Measurements from ENCODE around the gene APC.
"Not testable (repeated sequence)": the region's sequence is repeated elsewhere in the genome, so short reads cannot be mapped to it uniquely, and the experiment has no call there.

The APC gene

DNA sequence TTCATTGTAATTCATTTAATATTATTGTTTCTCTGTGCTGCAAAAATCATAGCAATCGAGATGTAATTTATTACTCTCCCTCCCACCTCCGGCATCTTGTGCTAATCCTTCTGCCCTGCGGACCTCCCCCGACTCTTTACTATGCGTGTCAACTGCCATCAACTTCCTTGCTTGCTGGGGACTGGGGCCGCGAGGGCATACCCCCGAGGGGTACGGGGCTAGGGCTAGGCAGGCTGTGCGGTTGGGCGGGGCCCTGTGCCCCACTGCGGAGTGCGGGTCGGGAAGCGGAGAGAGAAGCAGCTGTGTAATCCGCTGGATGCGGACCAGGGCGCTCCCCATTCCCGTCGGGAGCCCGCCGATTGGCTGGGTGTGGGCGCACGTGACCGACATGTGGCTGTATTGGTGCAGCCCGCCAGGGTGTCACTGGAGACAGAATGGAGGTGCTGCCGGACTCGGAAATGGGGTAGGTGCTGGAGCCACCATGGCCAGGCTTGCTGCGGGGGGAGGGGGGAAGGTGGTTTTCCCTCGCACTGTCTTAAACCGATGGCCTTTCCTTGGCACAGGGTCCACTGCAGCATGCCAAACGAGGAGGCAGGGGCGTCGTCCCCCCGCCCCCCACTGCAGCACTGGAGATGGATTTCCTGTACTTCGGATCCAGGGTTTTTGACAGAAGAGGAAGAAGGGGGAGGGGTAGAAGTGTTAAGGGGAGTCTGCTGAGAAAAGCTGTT is at the start of gene APC:
Gene APC, plus strand, starts transcription at position 423 of the 728 bp plus-strand sequence. CDS start 17,006 bp downstream, outside the sequence.
- DNase-seq: peak; percentile 26 to 71

DNA sequence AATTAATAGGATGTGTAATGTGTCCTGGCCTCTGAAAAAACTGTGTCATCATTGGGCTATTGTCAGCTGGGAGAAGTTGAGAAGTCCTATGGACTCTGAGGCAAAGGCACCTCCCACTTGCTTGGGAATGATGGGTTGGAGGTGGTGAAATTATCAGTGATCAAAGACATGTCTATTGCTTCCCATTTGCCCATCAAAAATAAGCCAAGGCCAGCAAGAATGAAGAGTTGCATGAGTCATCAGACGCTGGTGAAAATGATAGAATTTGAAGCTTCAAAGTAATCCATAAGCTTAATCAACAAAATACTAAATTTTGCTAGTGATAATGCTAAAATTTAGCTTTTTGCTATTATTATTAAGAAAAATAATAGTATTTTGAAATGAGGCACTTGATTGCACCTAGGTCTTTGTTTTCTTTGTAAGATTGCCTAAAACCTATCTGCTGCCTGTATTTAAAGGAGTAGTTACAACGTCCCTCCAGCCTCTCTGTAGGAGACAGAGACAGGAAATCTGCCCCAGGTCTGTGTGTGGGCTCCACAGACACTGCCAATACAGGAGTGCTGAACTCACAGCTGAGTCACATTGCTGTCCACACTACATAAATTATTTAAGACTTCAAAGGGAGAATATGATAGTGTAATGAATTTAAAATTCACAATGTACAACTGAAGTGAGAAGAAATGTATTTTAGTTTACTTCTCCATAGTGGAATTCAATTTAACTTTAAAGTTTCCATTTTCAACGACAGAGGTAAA is 48.4 kb upstream of the APC start:
- no peak for DNase-seq

DNA sequence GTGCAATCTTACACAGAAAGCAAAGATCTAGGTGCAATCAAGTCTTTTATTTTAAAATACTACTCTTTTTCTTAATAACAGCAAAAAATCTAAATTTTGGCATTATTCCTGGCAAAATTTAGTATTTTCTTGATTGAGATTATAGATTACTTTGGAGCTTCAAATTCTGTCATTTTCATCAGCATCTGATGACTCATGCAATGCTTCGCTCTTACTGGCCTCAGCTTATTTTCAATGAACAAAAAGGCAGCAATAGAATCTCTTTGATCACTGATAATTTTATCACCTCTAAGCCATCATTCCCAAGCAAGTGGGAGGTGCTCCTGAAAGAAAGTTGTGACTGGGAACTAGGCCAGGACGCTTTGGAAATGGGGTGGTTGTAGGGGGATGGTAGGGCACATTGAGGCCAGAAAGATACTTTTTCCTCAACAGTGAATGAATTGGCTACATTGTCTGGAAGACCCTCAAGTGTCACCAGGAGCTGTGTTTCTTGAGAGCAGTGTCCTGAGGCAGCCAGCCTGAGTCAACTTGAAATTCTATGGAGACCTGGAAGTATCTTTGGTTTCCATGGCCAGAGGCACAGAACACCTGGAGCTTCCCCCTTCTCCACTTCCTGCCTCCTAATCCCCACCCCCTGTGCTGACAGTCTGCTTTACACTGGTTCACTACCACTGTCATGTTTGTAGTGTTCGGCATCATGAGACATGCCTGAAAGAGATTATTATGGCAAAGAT is 46.9 kb upstream of the APC start:
- DNase-seq: no peak

DNA sequence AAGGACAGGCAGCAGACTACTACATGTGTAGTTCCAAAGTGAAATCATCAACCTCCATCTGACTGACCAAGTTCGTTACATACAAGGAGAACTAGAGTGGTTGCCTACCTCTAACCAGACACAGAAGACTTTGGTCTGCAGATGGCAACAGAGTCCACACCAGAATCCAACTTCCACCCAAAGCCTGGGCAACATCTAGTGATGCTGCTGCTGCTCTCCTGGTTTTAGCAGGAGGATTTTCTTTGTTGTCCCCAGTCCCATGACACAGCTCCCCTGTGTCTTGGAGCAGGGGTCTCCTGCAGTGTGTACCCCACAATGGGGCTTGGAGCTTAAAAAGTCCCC is 46.4 kb upstream of the APC start:
- no peak for DNase-seq

DNA sequence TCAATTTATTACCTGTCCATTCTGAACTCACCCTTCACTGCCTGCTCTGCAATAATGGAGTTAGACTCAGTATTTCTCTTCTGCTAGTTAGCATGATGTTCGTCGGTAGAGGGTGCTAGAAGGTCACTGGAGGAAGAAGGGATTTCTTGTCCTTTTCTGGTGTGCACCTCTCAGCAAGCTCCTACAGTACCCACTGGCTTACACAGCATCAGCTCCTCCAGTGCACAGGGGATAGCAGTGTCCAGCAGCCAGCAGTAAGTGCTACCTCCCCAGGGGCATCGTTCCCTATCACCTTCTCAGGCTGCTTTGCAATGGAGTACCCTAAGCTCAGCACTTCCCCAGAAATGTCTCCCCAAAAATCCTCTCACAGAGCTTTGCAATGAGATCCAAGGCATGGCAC is 45.9 kb upstream of the APC start:
- DNase-seq: peak in 1 of 2 donors; percentile 53

DNA sequence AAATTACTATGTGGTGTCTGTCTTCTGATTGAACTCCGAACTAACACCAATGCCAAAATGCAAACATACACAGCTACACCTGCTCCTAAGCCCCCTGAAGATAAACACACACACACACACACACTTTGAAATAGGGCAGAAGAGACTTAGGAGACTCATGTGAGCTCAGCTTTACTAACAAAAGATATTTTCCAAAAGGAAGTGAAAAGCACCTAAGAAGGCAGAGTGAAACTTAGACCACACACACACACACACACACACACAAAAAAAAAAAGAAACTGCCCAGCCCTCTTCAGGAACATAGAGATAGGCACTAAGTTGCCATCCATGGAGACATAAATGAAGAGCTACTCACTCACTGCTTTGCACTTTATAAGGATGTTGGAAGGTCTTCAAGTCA is 45.2 kb upstream of the APC start:
- no peak for DNase-seq

DNA sequence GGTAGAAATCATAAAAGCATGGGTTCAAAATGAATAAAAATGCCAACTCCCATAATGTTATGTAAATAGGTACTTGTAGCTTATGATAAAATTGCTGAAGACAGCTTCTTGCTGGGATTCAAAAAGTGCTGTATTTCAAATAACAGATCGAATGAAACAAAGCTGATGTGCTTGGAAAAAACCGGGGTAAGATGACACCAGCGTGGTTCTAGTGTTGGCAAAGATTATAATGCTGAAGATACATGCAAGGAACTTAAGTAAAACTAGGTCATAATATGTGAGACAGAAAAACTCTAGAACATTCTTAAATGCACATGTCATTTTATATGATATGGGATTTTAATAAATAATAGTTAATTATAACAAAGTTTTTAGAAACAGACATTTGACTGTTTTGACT is 44.4 kb upstream of the APC start:
- no peak for DNase-seq

DNA sequence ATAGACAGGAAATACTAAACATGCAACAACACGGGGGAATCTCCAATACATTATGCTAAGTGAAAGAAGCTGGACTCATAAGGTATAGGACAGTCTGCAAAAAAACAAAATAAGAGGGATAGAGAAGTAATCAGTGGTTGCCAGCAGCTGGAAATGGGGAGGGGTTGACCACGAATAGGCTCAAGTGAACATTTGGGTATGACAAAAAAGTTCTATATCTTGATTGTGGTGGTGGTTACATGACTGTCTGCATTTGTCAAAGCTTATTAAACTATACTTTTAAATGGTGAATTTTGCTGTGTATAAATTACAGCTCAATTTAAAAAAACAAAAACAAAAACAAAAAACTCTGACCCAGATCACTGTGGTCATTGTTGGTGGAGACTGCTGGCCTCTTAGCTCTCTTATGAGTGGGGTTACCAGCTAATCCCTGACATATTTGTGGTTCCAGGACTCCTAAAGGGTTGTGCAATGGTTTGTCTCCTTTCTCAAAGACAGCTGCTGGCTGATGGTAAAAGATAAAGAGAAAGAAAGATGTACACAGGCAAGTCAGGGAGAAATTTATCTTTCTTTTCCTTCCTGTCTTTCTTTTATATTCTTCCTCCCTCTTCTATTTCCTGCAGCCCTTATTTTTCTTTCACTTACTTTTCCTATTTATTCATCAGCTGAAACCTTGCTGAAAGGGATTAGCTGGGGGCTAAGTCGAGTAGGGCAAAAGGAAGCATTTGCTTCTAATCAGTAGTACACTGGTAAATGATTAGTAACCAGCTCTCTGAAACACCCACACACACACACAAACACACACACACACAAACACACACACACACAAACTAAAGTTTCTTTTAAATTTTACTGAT is 42.6 kb upstream of the APC start:
- DNase-seq: no peak

DNA sequence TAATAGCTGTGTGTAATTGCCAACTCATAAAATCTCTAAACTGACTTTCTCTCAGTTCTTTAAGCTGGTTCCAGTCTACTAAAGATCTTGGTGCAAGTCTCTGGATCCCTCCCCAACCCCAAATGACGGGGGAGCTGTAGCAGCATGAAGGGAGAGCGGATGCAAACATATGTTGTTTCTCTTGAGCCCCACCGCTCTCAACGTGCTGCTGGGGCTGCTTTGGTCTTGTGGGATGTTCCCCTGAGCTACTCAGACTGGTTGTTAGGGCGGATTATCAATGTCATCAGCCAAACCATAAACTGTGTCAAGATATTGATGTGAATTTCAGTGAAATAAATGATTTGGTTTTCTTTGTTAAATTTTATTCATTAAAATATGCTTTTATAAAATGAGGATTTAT is 40.9 kb upstream of the APC start:
- DNase-seq: no peak

DNA sequence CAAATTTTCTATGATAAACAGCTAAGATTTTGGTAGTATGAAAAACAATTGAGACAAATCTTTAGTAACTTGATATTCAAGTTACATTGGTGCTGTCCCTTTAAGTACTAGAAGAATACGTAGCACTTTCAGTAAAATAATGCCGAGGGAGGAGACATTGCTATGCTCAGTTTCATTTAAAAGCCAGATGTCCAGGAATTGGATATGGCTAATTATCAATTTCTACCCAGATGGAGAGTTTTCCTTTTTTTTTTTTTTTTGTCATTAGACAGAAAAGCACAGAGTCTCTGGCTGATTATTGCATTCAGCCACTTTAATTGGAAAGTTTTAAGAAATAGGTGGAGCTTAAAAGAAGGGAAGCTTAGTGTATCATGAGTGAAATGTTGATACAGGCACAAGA is 40.4 kb upstream of the APC start:
- no peak for DNase-seq

DNA sequence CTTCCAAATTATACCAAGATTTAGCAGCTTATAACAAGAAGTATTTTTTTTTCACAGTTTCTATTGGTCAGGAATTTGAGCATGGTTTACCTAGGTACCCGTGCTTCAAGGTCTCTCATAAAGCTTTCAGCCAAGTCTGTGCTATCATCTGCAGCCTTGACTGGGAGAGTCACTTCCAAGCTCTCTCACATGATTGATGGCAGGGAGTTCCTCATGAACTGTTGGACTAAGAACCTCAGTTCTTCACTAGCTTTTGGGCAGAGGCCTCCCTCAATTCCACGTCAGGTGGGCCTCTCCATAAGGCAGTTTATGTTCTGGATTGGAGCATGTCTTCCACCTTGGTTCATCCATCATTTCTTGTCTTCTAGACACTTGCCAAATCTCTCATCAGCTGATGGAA is 39.9 kb upstream of the APC start:
- DNase-seq: no peak

DNA sequence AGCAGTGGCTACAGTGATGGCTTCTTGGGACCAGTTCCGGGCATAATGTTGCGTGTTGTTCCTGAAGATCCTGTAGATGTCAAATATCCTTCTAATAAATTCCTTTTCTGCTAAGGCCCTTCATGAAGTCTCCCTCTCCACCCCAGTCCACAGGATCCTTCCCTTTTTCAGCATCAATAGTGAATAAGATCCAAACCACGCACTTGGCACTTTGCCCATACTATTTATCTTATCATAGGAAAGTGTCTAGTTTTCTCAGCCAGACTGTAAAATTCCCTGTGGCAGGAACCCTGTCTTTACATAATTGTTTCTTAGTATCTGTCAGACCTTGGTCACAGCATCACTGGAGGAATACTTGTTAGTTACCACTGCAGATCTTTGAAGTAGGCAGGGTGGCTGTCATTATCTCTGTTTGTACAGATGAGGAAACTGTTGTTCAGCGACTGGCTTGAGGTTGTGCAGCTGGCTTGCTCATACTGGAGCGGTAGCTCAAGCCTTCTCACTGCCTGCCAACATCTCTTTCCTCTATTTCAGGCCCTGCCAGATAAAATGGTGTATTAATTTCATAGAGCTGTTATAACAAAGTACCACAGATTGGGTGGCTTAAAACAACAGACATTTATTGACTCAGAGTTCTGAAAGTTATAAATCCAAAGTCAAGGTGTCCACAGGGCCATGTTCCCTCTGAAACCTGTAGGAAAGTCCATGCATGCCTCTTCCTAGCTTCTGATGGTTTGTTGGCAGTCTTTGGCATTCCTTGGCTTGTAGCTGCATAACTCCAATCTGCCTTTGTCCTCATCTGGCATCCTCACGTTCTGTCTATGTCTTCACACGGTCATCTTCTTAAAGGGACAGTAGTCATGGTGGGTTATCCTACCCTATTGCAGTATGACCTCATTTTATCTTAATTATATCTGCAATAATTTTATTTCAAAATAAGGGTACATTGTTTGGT is 33.5 kb upstream of the APC start:
- DNase-seq: peak in 1 of 2 donors; percentile 45

DNA sequence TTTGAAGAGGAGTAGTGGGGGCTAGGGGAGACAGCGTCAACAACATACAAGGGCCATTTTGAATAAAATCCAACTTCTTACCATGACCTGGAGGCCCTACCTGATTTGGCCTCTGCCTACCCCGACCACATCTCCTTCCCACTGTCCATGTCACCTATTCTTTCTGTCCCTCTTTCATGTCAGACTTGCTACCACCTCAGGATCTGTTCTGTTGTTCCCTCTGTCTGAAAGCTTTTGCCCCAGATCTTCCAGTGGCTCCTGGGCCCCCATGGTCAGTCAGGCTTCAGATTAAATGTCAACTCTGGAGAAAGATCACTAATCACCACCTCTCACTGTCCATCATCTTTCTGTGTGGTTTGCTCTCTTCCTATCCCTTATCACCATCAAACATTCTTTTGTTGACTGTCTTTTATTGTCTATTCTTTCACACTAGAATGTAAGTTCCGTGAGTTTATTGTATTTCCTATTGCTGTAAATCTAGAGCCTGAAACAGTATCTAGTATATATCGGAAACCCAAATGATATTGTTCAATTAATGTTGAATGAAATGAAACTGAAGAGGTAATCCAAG is 31.2 kb upstream of the APC start:
- no peak for DNase-seq

DNA sequence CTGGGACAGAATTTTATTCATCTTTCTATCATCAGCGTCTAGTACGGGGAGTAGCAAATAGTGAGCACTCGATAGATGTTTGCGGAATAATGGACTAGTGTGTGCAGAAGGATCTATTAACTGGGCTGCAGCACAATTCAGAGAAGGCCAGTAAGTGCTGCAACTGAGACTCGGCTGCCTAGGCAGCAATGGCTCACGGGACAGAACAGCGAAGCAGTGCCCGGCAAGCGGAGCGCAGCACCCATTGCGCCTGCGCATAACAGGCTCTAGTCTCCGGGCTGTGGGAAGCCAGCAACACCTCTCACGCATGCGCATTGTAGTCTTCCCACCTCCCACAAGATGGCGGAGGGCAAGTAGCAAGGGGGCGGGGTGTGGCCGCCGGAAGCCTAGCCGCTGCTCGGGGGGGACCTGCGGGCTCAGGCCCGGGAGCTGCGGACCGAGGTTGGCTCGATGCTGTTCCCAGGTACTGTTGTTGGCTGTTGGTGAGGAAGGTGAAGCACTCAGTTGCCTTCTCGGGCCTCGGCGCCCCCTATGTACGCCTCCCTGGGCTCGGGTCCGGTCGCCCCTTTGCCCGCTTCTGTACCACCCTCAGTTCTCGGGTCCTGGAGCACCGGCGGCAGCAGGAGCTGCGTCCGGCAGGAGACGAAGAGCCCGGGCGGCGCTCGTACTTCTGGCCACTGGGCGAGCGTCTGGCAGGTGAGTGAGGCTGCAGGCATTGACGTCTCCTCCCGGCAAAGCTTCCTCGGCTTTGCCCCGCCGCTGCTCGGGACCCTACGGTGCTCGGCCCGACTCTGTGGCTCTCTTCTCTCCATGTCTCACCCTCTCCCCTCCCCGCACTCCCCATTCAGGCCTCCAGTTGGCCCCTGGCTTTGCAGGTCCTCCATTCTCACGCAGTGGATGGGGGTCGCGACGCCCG is 30.2 kb upstream of the APC start:
- DNase-seq: peak; percentile 68 to 96

DNA sequence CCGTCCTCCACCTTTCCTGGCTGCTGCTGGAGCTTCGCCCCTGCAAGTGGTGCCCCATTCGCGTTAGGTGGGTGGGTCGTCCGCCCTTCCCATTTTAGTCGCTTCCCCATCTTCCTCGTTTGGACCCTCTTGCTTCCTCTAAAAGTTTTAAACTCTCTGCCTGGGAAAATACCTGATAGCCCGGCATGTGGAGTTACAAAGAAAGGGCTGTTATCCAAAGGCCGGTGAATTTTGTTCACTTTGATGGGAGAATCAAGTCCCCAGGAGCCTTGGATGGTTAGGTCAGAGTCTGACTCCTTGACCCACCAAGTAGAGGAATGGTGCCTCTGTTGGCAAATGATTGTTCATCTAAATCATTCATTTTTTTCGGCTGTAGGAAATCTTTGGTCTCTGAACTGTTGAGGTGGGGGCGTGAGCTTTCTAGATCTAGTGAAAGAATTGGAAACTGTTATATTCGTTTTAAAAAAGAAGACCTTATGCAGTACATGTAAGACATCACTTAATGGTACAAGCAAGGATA is 29.5 kb upstream of the APC start:
- no peak for DNase-seq

DNA sequence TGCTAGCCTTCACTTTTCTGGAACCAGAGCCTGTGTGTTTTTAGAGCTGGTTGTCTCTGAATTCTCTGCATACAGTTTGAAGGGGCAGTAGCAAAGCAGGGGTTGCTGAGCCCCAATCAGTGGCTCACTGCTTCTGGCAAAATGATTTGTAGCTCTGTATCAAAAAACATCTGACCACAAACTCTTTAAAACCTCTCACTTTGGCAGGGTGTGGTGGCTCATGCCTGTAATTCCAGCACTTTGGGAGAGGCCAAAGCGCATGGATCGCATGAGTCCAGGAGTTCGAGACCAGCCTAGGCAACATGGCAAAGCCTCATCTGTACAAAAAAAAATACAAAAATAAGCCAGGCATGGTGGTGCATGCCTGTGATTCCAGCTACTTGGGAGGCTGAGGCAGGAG is 28.3 kb upstream of the APC start:
- DNase-seq: no peak

DNA sequence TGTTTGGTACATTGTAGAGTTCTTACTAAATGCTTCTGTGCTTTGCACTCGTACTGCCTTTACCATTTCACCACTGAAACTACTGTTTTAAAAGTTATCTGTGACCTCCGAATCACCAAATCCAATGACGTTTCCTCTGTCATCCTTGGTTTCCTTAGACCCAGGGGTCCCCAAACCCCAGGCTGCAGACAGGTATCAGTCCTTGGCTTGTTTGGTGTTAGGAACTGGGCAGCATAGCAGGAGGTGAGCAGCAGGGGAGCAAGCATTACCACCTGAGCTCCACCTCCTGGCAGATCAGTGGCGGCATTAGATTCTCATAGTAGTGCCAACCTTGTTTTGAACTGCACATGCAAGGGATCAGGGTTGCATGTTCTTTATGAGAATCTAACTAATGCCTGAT is 26.8 kb upstream of the APC start:
- DNase-seq: no peak

DNA sequence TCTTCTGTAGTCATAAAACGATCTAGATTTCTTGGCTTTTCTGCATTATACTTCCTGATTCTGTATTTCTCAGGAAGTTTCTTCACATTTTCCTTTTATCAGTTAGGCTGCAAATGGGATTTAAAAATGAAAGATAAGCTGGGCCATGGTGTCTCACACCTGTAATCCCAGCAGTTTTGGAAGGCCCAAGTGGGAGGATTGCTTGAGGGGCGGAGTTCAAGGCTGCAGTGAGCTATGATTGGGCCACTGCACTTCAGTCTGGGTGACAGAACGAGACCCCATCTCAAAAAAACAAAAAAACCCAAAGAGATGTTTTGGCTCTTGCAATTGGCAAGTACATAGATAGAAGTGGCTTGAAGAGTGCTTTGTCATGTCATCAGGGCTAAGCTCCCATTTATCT is 26.2 kb upstream of the APC start:
- no peak for DNase-seq

DNA sequence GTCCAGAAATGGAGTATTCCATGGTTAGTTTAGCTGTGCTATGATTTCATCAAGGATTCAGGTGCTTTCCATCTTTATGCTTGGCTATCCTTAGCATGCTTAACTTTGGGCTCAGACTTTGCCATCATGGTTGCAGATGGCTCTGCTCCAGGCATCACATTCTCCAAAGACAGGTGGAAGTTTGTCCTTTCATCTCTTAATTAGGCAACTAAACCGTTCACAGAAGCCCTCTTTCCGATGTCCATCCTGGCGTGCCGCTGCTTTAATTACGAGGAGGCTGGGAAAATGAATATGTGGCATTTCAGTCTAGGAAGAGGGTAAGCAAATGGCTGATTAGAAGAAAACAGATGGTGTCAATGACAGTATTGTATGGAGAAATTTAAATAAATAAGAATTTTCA is 24.5 kb upstream of the APC start:
- no peak for DNase-seq

DNA sequence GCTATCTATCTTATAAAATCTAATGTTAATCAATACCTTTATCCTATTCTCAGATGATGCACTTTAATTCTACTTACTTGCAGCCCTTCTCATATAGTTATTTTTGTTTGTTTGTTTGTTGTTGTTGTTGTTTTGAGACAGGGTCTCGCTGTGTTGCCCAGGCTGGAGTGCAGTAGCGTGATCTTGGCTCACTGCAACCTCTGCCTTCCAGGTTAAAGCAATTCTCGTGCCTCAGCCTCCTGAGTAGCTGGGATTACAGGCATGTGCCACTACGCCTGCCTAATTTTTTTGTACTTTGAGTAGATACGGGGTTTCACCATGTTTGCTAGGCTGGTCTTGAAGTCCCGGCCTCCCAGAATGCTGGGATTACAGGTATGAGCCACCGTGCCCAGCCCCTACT is 20.8 kb upstream of the APC start:
- DNase-seq: not testable (repeated sequence)

All from bone marrow (tissue), 2 donors.